ENCODE measurements around the gene INPP5E.

INPP5E gene

DNA sequence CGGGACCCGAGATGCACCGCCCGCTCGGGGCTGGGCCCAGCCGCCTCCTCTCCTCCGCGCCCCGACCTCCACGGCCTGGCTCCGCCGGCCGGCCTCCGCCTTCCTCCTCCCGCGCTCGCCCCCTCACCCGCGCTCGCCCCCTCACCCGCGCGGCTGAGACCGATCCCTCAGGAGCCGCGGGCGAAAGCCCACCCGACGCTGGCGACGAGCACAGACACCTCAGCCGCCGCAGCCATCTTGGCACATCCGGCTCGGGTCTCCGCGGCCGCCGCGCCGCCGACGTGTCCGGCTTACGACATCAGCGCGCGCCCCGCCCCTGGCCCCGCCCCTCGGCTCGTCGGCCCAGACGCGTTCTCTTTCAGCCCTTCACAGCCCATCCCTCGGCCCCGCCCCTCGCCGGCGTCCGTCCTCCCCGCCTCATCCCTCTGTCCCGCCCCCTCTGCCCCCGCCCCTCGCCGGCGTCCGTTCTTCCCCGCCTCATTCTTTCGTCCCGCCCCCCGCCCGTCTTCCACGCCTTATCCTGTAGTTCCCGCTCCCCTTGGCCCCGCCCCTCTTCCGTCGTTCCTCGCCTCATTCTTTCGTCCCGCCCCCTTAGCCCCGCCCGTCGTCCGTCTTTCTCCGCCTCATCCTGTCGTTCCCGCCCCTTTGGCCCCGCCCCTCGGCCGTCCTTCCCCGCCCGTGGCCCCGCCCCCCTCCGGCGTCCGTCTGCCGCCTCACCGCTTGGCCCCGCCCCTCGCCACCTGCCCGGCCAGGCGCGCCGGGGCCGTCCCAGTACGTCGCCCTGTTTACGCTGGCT lies 43.3 kb upstream of the INPP5E start, which contains the start of gene SEC16A:
Gene SEC16A, minus strand, starts transcription at position 248 of the 796 bp plus-strand sequence. CDS start 5,425 bp downstream, outside the sequence.
- Histone ChIP-seq H3K4me3 (ENCODE audit: extremely low read depth, insufficient read depth, low read length, poor library complexity, severe bottlenecking) (peak within 1 kb of the TSS; percentile 91), H3K36me3 (ENCODE audit: control insufficient read depth, insufficient read depth, low read length) (peaks cover 28% of the 10 kb centered on the region), H3K9me3 (ENCODE audit: control insufficient read depth, low read length) (no peaks in the 10 kb centered on the region), H3K27ac (ENCODE audit: low read depth, low read length, severe bottlenecking) (peak within 1 kb of the TSS; percentile 100), H3K4me1 (ENCODE audit: control insufficient read depth, insufficient read depth, low read length, poor library complexity, severe bottlenecking) (peaks cover 5% of the 10 kb centered on the region)
- 0% methylated on average over 43 to 49 of the region's 109 CpGs for WGBS, 2 experiments (ENCODE audit: insufficient coverage in 2 of 2)

DNA sequence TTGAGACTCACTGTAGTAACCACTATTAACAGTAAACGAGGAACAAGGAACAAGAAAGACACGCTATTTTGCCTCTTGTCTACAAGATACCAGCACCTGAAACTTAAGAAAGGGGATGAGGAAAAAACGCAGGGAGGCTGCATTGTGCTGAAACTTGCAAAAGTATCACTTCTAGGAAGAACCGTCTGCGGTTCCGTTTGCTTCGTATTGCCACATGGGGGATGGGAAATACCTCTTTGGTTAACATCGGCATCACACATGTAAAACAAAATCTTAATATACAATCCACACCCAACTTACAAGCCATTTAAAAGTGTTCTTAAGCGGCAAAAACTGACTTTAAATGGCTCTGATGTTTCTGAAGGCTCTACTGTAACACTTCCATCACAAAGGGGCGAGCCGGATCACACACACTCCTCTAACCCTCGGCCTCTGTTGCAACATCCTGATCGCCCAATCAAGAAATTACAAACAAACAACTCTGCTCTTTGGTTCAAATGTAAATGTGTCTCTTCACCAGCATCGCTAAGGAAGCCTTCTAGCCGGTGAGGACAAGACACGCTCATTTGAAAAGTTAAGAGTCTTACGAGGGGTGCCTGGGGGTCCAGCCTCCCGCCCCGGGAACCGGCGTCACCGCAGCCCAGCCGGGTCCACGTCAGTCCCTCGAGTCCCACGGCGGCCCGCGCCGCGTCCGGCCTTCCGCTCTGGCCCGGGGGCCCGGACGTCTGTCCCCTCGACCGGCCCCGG lies 42.6 kb upstream of the INPP5E start:
- WGBS, 2 experiments (ENCODE audit: insufficient coverage in 2 of 2): 0 to 3% methylated on average over 20 to 32 of the region's 39 CpGs
- H3K36me3 ChIP-seq (ENCODE audit: control insufficient read depth, insufficient read depth, low read length): peaks cover 36% of the 10 kb centered on the region
- peaks cover 5% of the 10 kb centered on the region for H3K4me1 ChIP-seq (ENCODE audit: control insufficient read depth, insufficient read depth, low read length, poor library complexity, severe bottlenecking)
- H3K9me3 ChIP-seq (ENCODE audit: control insufficient read depth, low read length): no peaks in the 10 kb centered on the region
- H3K27ac ChIP-seq (ENCODE audit: low read depth, low read length, severe bottlenecking): peak overlapping the region; percentile 99
- H3K4me3 ChIP-seq (ENCODE audit: extremely low read depth, insufficient read depth, low read length, poor library complexity, severe bottlenecking): peak overlapping the region; percentile 91

DNA sequence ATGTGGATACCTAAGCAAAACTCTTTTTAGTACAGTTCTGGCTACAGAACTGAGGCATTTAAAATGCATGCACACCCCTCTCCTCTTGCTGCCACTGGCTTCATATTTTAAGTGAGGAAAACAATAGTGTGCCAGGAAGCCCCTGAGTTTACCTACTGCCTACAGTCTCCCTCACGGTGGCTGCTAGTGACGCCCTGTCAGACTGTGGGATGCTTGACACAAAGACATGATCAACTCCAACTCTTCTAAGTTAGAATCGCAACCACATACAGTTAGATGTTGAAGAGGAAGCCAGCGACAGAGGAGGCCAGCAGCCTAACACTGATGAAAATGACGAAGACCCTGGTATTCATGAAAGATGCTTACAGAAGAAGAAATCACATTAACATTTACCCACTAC lies 41.9 kb upstream of the INPP5E start:
- 80% methylated on average over 1 of the region's 5 CpGs; no CpG with 5 or more reads in 1 of the 2 experiments for WGBS, 2 experiments (ENCODE audit: insufficient coverage in 2 of 2)
- Histone ChIP-seq H3K9me3 (ENCODE audit: control insufficient read depth, low read length) (no peaks in the 10 kb centered on the region), H3K27ac (ENCODE audit: low read depth, low read length, severe bottlenecking) (no peak overlapping the region), H3K4me3 (ENCODE audit: extremely low read depth, insufficient read depth, low read length, poor library complexity, severe bottlenecking) (peak overlapping the region; percentile 91), H3K36me3 (ENCODE audit: control insufficient read depth, insufficient read depth, low read length) (peaks cover 42% of the 10 kb centered on the region), H3K4me1 (ENCODE audit: control insufficient read depth, insufficient read depth, low read length, poor library complexity, severe bottlenecking) (peaks cover 5% of the 10 kb centered on the region)

DNA sequence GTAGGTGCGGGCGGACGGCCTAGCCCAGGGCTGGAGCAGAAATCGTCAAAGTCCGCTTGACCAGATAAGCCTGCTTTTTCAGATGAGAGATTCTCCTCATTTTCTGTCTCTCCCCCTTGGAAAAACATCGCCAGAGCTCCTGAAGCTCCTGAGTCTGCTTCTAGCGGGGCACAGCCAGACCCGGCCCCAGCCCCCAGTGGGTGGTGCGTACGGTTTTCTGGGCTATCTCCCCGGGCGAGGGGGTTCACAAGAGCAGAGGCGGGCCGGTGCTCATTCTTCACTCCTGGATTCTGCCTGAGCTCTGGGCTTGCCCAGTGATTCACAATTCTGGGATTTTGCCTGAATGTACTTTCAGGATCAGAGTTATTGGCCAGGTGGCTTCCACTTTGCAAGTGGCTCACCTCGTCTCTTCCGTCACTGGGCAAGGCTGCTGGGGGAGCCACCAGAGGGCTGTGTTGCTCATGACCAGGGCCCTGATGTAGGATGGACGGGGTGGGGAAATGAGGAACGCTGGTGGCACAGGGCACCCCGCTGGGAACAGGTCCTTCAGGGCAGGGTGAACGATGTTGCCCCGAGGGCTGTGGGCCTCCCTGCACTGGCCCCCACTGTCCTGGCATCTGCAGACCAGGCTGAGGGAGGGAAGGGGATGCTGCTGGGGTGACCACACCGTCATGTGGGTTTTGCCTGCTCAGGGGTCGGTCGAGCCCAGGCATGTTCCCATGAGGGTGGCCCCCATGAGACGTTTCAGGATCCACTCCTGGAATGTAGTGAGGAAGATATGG lies 36.9 kb upstream of the INPP5E start:
- no peak overlapping the region for H3K27ac ChIP-seq (ENCODE audit: low read depth, low read length, severe bottlenecking)
- 96 to 98% methylated on average over 20 to 23 of the region's 25 CpGs for WGBS, 2 experiments (ENCODE audit: insufficient coverage in 2 of 2)
- H3K36me3 ChIP-seq (ENCODE audit: control insufficient read depth, insufficient read depth, low read length): peaks cover 92% of the 10 kb centered on the region

GRCh38 chr9:136474974-136475865 lies 35.6 kb upstream of the INPP5E start:
- H3K4me3 ChIP-seq (ENCODE audit: extremely low read depth, insufficient read depth, low read length, poor library complexity, severe bottlenecking): no peak overlapping the region
- H3K9me3 ChIP-seq (ENCODE audit: control insufficient read depth, low read length): no peaks in the 10 kb centered on the region
- H3K4me1 ChIP-seq (ENCODE audit: control insufficient read depth, insufficient read depth, low read length, poor library complexity, severe bottlenecking): peaks cover 5% of the 10 kb centered on the region
- WGBS, 2 experiments (ENCODE audit: insufficient coverage in 2 of 2): 96 to 97% methylated on average over 27 to 30 of the region's 34 CpGs
- H3K36me3 ChIP-seq (ENCODE audit: control insufficient read depth, insufficient read depth, low read length): peaks cover 99% of the 10 kb centered on the region
- H3K27ac ChIP-seq (ENCODE audit: low read depth, low read length, severe bottlenecking): no peak overlapping the region

More for the DNA sequence above, 36.9 kb upstream of the INPP5E start:
- Histone ChIP-seq H3K4me3 (ENCODE audit: extremely low read depth, insufficient read depth, low read length, poor library complexity, severe bottlenecking) (no peak overlapping the region), H3K9me3 (ENCODE audit: control insufficient read depth, low read length) (no peaks in the 10 kb centered on the region), H3K4me1 (ENCODE audit: control insufficient read depth, insufficient read depth, low read length, poor library complexity, severe bottlenecking) (peaks cover 5% of the 10 kb centered on the region)

DNA sequence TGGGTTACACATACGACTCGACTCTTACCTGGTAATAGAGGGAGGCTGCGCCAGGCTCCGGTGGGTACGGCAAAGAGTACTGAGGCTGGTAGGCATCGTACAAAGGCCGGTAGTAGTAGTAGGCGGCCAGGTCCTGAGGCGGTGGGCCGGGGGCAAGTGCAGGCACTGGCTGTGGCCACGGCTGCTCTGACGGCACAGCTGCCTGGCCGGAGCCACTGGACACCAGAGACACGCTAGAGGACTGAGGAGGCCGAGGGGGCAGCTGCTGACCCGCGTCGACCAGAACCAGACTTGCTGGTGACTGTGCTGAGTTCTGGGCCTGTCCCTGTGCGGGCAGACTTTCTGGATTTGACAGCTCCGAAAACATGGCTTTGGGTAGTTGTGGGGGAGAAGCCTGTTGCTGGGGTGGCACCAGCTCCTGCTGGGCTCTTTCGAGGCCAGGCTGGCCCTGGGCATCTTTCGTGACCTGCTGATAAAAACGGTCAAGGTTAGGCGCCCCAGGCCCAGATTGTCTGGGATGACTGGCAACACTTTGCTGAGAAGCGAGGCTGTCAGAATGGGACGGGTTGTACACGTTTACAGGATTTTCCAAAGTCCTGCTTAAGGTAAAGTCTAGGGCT lies 34.5 kb upstream of the INPP5E start:
- Histone ChIP-seq H3K27ac (ENCODE audit: low read depth, low read length, severe bottlenecking) (no peak overlapping the region), H3K4me1 (ENCODE audit: control insufficient read depth, insufficient read depth, low read length, poor library complexity, severe bottlenecking) (no peaks in the 10 kb centered on the region), H3K4me3 (ENCODE audit: extremely low read depth, insufficient read depth, low read length, poor library complexity, severe bottlenecking) (no peak overlapping the region), H3K36me3 (ENCODE audit: control insufficient read depth, insufficient read depth, low read length) (peaks cover 99% of the 10 kb centered on the region), H3K9me3 (ENCODE audit: control insufficient read depth, low read length) (no peaks in the 10 kb centered on the region)
- 90 to 92% methylated on average over 25 to 26 of the region's 27 CpGs for WGBS, 2 experiments (ENCODE audit: insufficient coverage in 2 of 2)

GRCh38 chr9:136473354-136473721 lies 33.7 kb upstream of the INPP5E start:
- no peak overlapping the region for H3K27ac ChIP-seq (ENCODE audit: low read depth, low read length, severe bottlenecking)
- no peaks in the 10 kb centered on the region for H3K4me1 ChIP-seq (ENCODE audit: control insufficient read depth, insufficient read depth, low read length, poor library complexity, severe bottlenecking)
- H3K9me3 ChIP-seq (ENCODE audit: control insufficient read depth, low read length): no peaks in the 10 kb centered on the region
- H3K4me3 ChIP-seq (ENCODE audit: extremely low read depth, insufficient read depth, low read length, poor library complexity, severe bottlenecking): no peak overlapping the region
- 98% methylated on average over 14 of the region's 14 CpGs for WGBS, 2 experiments (ENCODE audit: insufficient coverage in 2 of 2)
- H3K36me3 ChIP-seq (ENCODE audit: control insufficient read depth, insufficient read depth, low read length): peaks cover 96% of the 10 kb centered on the region

DNA sequence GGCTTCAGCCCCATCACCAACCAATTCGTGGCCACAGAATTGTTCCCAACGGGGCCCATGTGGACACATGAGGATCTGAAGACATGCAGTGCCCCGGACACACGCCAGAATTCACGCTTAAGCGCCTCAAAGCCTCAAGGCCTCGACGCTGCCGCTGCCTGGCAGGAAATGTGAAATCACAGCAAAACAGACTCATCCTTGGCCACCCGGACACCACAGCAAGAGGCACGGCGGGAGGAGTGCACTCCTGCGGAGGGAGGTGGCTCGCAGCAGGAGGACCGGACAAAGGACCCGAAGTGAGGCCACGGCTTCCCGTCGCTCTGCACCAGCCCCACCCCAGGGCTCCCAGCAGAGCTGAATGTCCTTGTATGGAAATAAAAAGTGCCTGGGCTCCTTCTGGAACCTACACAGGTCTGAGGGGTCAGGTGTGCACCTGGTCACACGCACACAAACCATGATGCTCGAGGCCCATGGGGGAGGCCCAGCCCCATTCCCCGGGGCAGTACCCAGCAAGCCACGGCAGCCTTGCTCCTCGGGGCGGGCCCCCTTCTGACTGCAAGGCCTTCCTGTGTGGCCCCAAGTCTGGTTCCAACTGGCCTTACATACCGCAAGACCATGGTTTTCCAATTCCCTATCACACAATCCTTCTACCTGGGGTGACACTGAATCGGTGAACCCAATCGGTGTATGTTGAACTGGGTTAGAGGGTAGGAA lies 33.2 kb upstream of the INPP5E start:
- Histone ChIP-seq H3K27ac (ENCODE audit: low read depth, low read length, severe bottlenecking) (no peak overlapping the region), H3K36me3 (ENCODE audit: control insufficient read depth, insufficient read depth, low read length) (peaks cover 97% of the 10 kb centered on the region), H3K9me3 (ENCODE audit: control insufficient read depth, low read length) (no peaks in the 10 kb centered on the region), H3K4me3 (ENCODE audit: extremely low read depth, insufficient read depth, low read length, poor library complexity, severe bottlenecking) (no peak overlapping the region), H3K4me1 (ENCODE audit: control insufficient read depth, insufficient read depth, low read length, poor library complexity, severe bottlenecking) (no peaks in the 10 kb centered on the region)
- WGBS, 2 experiments (ENCODE audit: insufficient coverage in 2 of 2): 97 to 98% methylated on average over 24 to 25 of the region's 28 CpGs

DNA sequence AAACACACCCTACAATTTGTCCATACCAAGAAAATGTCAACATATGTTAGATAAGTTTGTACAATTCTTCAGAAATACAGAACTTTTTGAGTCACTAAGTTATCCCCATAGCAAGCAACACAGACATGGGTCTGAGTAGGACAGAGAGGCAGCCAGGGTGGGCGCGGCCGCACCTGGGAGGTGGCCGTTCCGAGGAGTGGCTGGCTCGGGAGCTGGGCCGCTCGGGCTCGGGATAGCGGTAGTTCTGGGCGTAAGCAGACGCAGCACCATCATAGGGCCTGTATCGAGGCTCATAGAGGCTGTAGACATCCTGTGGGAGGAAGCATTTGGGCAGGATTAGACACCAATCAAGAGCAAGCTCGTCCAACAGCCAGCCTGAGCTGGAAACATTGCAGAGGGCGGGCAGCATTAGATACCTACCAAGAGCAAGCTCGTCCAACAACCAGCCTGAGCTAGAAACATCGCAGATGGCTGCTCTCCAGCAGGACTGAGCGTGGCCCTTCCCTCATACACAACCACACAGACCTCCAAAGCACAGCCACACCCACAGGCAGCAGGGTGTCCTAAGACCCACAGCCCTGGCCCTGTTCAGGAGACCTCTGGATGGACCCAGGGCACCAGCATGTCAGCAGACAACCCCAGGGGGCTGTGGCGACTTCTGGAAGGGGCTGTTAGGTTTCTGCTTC lies 32.3 kb upstream of the INPP5E start:
- Histone ChIP-seq H3K9me3 (ENCODE audit: control insufficient read depth, low read length) (no peaks in the 10 kb centered on the region), H3K4me1 (ENCODE audit: control insufficient read depth, insufficient read depth, low read length, poor library complexity, severe bottlenecking) (no peaks in the 10 kb centered on the region), H3K27ac (ENCODE audit: low read depth, low read length, severe bottlenecking) (no peak overlapping the region), H3K4me3 (ENCODE audit: extremely low read depth, insufficient read depth, low read length, poor library complexity, severe bottlenecking) (no peak overlapping the region), H3K36me3 (ENCODE audit: control insufficient read depth, insufficient read depth, low read length) (peaks cover 97% of the 10 kb centered on the region)
- WGBS, 2 experiments (ENCODE audit: insufficient coverage in 2 of 2): 93 to 98% methylated on average over 12 to 19 of the region's 19 CpGs

All from mesodermal cell (in vitro differentiated cells).